Neural cell (in vitro differentiated cells): ENCODE measurements around the gene NXPH2. TPM values are rescaled to one million over a fixed set of nuclear protein-coding genes. Genes with fewer than 3 reads are reported as not detected.

Experiments
- H2AFZ ChIP-seq: fragments of 200-600, 300-800 bp; sonication (generic), shearing (Covaris generic); 2 replicates; pipeline ENCODE4 v1.6.0; 2014; ENCODE audit warnings: low read depth, mild to moderate bottlenecking, antibody characterized with exemption, low read length, moderate library complexity
- H3F3A ChIP-seq: fragments of 200-600 bp; shearing (Covaris generic); 2 replicates; pipeline ENCODE4 v1.6.1; 2016; ENCODE audit warnings: mild to moderate bottlenecking, moderate library complexity, mixed read lengths, antibody characterized with exemption, low read length; ENCODE audit not compliant: insufficient read depth, poor library complexity, severe bottlenecking
- H3K27ac ChIP-seq: fragments of 200-600, 300-800 bp; sonication (generic), shearing (Covaris generic); 2 replicates; pipeline ENCODE4 v1.5.1; 2014; ENCODE audit warnings: mild to moderate bottlenecking, low read length, moderate library complexity
- H3K27me3 ChIP-seq: fragments of 300-800, 200-600 bp; sonication (generic), shearing (Covaris generic); 2 replicates; pipeline ENCODE4 v1.6.0; 2014; ENCODE audit warnings: mild to moderate bottlenecking, low read depth, low read length, moderate library complexity; ENCODE audit not compliant: insufficient read depth
- H3K36me3 ChIP-seq: fragments of 300-800, 200-600 bp; sonication (generic), shearing (Covaris generic); 2 replicates; pipeline ENCODE4 v1.5.1; 2014; ENCODE audit warnings: mild to moderate bottlenecking, antibody characterized with exemption, low read length, moderate library complexity; ENCODE audit not compliant: insufficient read depth
- H3K4me2 ChIP-seq: fragments of 300-800, 200-600 bp; sonication (generic), shearing (Covaris generic); 2 replicates; pipeline ENCODE4 v1.6.0; 2014; ENCODE audit warnings: mild to moderate bottlenecking, low read length
- H3K4me3 ChIP-seq: fragments of 300-800, 200-600 bp; sonication (generic), shearing (Covaris generic); 2 replicates; pipeline ENCODE4 v1.5.1; 2014; ENCODE audit warnings: mild to moderate bottlenecking, low read length, moderate library complexity
- H3K79me2 ChIP-seq: fragments of 200-600 bp; shearing (Covaris generic); replicated peaks from 2 replicates; pipeline ENCODE4 v1.6.0; 2014; ENCODE audit warnings: mild to moderate bottlenecking, low read length, moderate library complexity; ENCODE audit not compliant: insufficient read depth
- H3K9ac ChIP-seq: fragments of 300-800, 200-600 bp; sonication (generic), shearing (Covaris generic); 2 replicates; pipeline ENCODE4 v1.6.1; 2016; ENCODE audit warnings: mild to moderate bottlenecking, low read length, mixed read lengths
- H3K9me2 ChIP-seq: fragments of 200-600 bp; shearing (Covaris generic); 2 replicates; pipeline ENCODE4 v1.6.1; 2016; ENCODE audit warnings: mild to moderate bottlenecking, low read length, mixed read lengths; ENCODE audit not compliant: insufficient read depth
- H3K9me3 ChIP-seq: fragments of 200-600, 300-800 bp; sonication (generic), shearing (Covaris generic); 2 replicates; pipeline ENCODE4 v1.6.1; 2016; ENCODE audit warnings: mild to moderate bottlenecking, mixed run types, low read length, moderate library complexity, mixed read lengths
- H4K20me1 ChIP-seq: fragments of 200-600 bp; shearing (Covaris generic); 2 replicates; pipeline ENCODE4 v1.6.1; 2016; ENCODE audit warnings: mild to moderate bottlenecking, mixed run types; ENCODE audit not compliant: insufficient read depth
- CTCF ChIP-seq: fragments of 450-650 bp; IDR thresholded peaks from 2 replicates; pipeline ENCODE4 v1.5.1; 2014; ENCODE audit warnings: antibody characterized with exemption, mild to moderate bottlenecking, moderate library complexity; ENCODE audit not compliant: poor library complexity, severe bottlenecking
- EP300 ChIP-seq: fragments of 450-650 bp; conservative IDR thresholded peaks from 2 replicates; pipeline ENCODE4 v1.6.1; 2014; ENCODE audit warnings: antibody characterized with exemption, mild to moderate bottlenecking, moderate library complexity; ENCODE audit not compliant: poor library complexity, severe bottlenecking
- EZH2 ChIP-seq: fragments of 200-600, 300-800 bp; shearing (Covaris generic), sonication (generic); IDR thresholded peaks from 2 replicates; pipeline ENCODE4 v1.6.1; 2014; ENCODE audit warnings: antibody characterized with exemption, low read length, borderline replicate concordance, mild to moderate bottlenecking; ENCODE audit not compliant: insufficient read depth, poor library complexity, severe bottlenecking
- MXI1 ChIP-seq: fragments of 450-650 bp; conservative IDR thresholded peaks from 2 replicates; pipeline ENCODE4 v1.6.1; 2014; ENCODE audit warnings: antibody characterized with exemption, mild to moderate bottlenecking; ENCODE audit not compliant: poor library complexity, severe bottlenecking
- POLR2AphosphoS5 ChIP-seq: IDR thresholded peaks from 2 replicates; pipeline ENCODE4 v1.6.1; 2012
- RAD21 ChIP-seq: fragments of 450-650 bp; conservative IDR thresholded peaks from 2 replicates; pipeline ENCODE4 v1.6.1; 2014; ENCODE audit warnings: antibody characterized with exemption, mild to moderate bottlenecking, moderate library complexity
- SMC3 ChIP-seq: fragments of 450-650 bp; conservative IDR thresholded peaks from 2 replicates; pipeline ENCODE4 v1.6.1; 2014; ENCODE audit warnings: antibody characterized with exemption, mild to moderate bottlenecking, moderate library complexity; ENCODE audit not compliant: poor library complexity
- TAF1 ChIP-seq: IDR thresholded peaks from 2 replicates; pipeline ENCODE4 v1.6.1; 2012; ENCODE audit warnings: low read depth
- polyA plus RNA-seq: library from polyadenylated mRNA; depleted of rRNA; stranded (reverse); fragments of >200 nt; gene quantifications from 2 replicates; pipeline ENCODE4 v1.2.3, GENCODE V29; 2014
- TF ChIP-seq, protein P1 (sequence below): IDR thresholded peaks from 2 replicates; pipeline ENCODE4 v1.6.1; 2012; ENCODE audit warnings: borderline replicate concordance

Gene NXPH2
- polyA plus RNA-seq, 1 donor from 2014 or later, result not detected

DNA sequence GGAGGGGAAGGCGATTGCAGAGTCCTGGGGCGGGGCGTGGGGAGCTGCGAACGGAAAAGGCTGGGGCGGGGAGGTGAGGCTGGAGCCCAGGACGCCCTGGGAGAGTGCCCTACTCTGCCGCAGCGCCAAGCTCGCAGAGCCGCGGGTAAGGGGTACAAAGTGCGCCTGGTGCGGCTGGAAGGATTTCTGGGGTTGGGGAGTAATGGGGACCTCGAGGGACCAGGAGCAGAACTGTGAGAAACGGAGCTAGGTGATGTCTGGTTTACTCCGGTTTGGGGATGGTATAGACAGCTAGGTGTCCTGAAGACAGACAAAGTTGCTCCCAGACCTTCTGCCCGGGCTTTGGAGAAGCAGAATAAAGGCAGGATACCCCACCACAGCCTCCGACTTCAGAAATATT is 718 bp upstream of the NXPH2 start:
- peaks cover 7% of the 10 kb centered on the region for H3K9me3 ChIP-seq
- no peak for TF ChIP-seq SMC3
- no peak for TF ChIP-seq TAF1
- no peak for TF ChIP-seq CTCF
- no peak for TF ChIP-seq MXI1
- TF ChIP-seq POLR2AphosphoS5, result no peak
- TF ChIP-seq, protein P1, sequence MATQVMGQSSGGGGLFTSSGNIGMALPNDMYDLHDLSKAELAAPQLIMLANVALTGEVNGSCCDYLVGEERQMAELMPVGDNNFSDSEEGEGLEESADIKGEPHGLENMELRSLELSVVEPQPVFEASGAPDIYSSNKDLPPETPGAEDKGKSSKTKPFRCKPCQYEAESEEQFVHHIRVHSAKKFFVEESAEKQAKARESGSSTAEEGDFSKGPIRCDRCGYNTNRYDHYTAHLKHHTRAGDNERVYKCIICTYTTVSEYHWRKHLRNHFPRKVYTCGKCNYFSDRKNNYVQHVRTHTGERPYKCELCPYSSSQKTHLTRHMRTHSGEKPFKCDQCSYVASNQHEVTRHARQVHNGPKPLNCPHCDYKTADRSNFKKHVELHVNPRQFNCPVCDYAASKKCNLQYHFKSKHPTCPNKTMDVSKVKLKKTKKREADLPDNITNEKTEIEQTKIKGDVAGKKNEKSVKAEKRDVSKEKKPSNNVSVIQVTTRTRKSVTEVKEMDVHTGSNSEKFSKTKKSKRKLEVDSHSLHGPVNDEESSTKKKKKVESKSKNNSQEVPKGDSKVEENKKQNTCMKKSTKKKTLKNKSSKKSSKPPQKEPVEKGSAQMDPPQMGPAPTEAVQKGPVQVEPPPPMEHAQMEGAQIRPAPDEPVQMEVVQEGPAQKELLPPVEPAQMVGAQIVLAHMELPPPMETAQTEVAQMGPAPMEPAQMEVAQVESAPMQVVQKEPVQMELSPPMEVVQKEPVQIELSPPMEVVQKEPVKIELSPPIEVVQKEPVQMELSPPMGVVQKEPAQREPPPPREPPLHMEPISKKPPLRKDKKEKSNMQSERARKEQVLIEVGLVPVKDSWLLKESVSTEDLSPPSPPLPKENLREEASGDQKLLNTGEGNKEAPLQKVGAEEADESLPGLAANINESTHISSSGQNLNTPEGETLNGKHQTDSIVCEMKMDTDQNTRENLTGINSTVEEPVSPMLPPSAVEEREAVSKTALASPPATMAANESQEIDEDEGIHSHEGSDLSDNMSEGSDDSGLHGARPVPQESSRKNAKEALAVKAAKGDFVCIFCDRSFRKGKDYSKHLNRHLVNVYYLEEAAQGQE, result no peak
- TF ChIP-seq EP300, result no peak
- no peaks in the 10 kb centered on the region for H4K20me1 ChIP-seq
- no peak overlapping the region for H3K9ac ChIP-seq
- no peaks in the 10 kb centered on the region for H3K36me3 ChIP-seq
- H3K27ac ChIP-seq, result no peak overlapping the region
- H3F3A ChIP-seq, result no peaks in the 10 kb centered on the region
- no peaks in the 10 kb centered on the region for H3K79me2 ChIP-seq
- H3K4me2 ChIP-seq, result no peak overlapping the region
- H3K9me2 ChIP-seq, result no peaks in the 10 kb centered on the region
- peak overlapping the region; percentile 80 for H3K4me3 ChIP-seq
- H2AFZ ChIP-seq, result no peak overlapping the region
- peaks cover 60% of the 10 kb centered on the region for H3K27me3 ChIP-seq

DNA sequence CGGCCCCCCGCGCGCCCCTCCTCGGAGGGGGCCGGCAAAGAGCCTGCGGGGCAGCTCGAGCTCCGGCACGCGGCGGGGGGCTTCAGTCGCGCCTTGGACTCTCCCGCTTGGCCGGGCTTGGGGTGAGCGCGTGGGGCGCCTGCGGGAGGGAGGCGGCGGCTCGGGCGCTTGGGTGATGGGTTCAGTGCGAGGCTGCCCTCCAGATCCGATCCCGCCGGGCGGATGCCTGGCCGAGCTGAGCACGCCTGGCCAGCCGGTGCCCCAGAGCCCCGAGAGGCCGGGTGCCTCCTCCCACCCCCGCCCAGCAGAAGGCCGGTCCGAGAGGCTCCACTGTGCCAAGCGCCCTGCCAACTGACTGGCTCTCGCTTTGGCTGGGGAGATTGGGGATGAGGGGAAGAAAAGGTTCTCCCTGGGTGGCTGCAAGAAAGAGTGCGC is 273 bp upstream of the NXPH2 start:
- Histone ChIP-seq H3K9ac (no peak overlapping the region), H3K79me2 (no peaks in the 10 kb centered on the region), H3K36me3 (no peaks in the 10 kb centered on the region), H3K27ac (no peak overlapping the region), H3K4me3 (peak overlapping the region; percentile 80), H2AFZ (no peak overlapping the region), H4K20me1 (no peaks in the 10 kb centered on the region), H3F3A (no peaks in the 10 kb centered on the region), H3K27me3 (peaks cover 60% of the 10 kb centered on the region), H3K9me3 (peaks cover 7% of the 10 kb centered on the region), H3K4me2 (no peak overlapping the region), H3K9me2 (no peaks in the 10 kb centered on the region)
- no peak for TF ChIP-seq SMC3
- TF ChIP-seq POLR2AphosphoS5, result no peak
- TF ChIP-seq EZH2, result peak; percentile 25

DNA sequence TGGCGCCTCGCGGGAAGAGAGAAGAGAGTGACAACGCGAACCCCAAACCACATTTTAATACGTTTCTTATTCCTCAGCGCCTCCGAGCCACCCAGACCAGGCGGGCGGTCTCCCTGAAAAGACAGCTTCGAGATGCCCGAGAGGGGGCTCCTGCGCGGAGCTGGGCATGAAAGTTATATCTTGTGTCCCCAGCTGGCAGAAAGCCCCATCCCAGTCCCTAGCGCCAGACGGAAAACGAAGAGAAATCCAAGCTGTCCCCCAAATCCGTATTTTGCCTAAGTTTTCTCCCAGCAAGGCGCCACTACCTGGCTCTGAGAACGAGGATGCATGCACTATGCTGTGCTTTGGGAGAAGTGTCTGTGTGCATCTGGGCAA is 797 bp downstream of the NXPH2 start:
- no peaks in the 10 kb centered on the region for H3K36me3 ChIP-seq
- TF ChIP-seq TAF1, result no peak
- no peak for TF ChIP-seq EP300
- TF ChIP-seq, protein P1, result no peak
- no peak for TF ChIP-seq SMC3
- TF ChIP-seq CTCF, result no peak
- no peak for TF ChIP-seq POLR2AphosphoS5
- no peak for TF ChIP-seq MXI1
- no peak for TF ChIP-seq RAD21
- TF ChIP-seq EZH2, result no peak
- no peak overlapping the region for H2AFZ ChIP-seq
- peak overlapping the region; percentile 78 for H3K4me2 ChIP-seq
- H3F3A ChIP-seq, result no peaks in the 10 kb centered on the region
- no peaks in the 10 kb centered on the region for H3K9me2 ChIP-seq
- peaks cover 60% of the 10 kb centered on the region for H3K27me3 ChIP-seq
- H4K20me1 ChIP-seq, result no peaks in the 10 kb centered on the region
- H3K4me3 ChIP-seq, result peak overlapping the region; percentile 80
- H3K79me2 ChIP-seq, result no peaks in the 10 kb centered on the region
- no peak overlapping the region for H3K9ac ChIP-seq
- H3K27ac ChIP-seq, result no peak overlapping the region
- peaks cover 7% of the 10 kb centered on the region for H3K9me3 ChIP-seq
